IPS-NIHi11 (cell line): ENCODE measurements around the gene SH2D3C.

Experiments used
- DNase-seq: peaks from one replicate; pipeline ENCODE4 v3.0.0; 2012; ENCODE audit warnings: mixed read lengths, low spot score

Gene SH2D3C, protein sequence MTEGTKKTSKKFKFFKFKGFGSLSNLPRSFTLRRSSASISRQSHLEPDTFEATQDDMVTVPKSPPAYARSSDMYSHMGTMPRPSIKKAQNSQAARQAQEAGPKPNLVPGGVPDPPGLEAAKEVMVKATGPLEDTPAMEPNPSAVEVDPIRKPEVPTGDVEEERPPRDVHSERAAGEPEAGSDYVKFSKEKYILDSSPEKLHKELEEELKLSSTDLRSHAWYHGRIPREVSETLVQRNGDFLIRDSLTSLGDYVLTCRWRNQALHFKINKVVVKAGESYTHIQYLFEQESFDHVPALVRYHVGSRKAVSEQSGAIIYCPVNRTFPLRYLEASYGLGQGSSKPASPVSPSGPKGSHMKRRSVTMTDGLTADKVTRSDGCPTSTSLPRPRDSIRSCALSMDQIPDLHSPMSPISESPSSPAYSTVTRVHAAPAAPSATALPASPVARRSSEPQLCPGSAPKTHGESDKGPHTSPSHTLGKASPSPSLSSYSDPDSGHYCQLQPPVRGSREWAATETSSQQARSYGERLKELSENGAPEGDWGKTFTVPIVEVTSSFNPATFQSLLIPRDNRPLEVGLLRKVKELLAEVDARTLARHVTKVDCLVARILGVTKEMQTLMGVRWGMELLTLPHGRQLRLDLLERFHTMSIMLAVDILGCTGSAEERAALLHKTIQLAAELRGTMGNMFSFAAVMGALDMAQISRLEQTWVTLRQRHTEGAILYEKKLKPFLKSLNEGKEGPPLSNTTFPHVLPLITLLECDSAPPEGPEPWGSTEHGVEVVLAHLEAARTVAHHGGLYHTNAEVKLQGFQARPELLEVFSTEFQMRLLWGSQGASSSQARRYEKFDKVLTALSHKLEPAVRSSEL

GRCh38 chr9:127778280-127779135 lies at the start of gene SH2D3C:
SH2D3C (minus strand) TSS chr9:127778666; CDS start chr9:127778627, 39 bp downstream.
- no peak for DNase-seq

DNA sequence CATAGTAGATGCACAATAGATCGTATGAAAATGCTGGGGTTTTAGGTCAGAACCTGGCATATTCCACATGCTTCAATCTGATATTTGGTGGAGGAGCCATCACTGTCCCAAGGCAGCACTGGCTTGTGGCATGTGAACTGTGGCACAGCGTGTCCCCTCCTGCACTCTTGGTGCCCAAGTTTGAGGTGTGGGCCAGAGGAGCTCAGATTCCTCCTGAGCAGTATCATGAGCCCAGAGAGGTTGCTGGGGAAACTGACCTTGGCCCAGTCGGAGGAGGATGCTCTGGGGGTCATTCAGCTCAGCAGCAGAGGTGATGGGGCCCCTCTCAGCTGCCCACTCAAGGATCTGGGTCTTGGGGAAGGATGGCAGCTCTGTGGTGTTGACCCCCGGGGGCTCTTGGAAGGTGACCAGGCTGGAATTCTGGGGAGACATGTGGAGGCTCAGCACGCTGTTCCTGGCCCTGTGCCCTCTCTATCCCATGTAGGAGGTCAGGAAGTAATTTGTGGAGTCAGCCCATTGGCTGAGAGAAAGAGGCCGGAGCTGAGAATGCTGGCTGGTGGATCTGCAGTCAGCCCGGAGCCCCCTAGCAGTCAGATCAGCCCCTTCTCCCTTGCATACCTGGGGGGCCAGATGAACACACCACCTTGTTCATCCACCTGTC lies 47.9 kb upstream of the SH2D3C start:
- DNase-seq = no peak

DNA sequence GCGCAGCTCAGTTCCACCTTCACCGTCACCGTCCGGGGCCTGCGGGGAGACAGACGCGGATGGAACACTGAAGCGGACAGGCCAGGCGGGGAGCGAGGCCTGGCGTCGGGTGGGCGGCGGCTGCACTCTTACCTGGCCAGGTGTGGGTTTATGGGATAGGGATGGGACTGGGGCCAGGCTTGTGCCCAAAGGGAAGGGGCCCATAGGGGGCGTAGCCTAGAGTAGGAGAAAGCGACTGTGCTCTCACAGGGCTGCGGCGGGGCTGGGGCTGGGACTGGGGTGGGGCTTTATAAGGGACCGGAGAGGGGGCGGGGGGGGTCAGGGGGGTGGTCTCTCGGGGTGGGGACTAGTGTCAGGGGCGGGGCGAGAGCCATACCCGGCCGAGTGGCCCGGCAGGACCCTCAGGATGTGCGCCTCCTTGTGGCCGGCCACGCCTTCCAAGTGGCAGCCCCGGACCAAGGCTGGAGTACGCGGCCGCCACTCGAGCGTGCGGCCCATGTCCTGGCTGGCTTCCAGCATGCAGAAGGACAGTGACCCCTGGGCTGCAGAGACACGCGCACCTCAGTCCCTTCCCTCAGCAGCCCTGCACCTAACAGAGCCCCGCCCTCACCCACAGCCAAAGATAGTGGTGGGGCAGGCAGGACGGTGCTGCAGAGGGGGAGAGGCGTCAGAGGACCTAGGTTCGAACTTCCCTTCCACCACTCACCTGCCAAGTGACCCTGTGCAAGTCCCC lies 47.0 kb upstream of the SH2D3C start:
- DNase-seq = peak; percentile 89

- no peak for DNase-seq
Measured at GRCh38 chr9:127822108-127822507, 43.6 kb upstream of the SH2D3C start.

DNA sequence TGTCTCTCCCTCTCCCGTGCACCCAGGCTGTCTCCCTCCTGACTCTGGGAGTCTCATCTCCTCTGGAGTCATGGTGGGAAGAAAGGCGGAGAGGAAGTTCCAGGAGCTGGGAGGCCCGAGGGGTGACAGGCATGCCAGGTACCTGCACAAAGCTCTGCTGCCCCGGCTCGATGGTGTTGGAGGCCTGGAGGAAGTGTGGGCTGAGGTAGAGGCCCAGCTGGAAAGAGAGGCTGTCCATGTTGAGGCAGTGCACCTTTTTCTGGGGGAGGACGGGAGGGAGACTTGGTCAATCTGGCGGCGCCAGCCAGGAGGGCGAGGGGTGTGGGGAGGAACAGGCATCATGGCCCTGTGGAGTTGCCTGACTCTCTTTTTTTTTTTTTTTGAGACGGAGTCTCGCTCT lies 40.1 kb upstream of the SH2D3C start:
- no peak for DNase-seq

- DNase-seq = no peak
Measured at GRCh38 chr9:127817881-127818434, 39.5 kb upstream of the SH2D3C start.

- DNase-seq = no peak
Measured at GRCh38 chr9:127816728-127817127, 38.3 kb upstream of the SH2D3C start.

DNA sequence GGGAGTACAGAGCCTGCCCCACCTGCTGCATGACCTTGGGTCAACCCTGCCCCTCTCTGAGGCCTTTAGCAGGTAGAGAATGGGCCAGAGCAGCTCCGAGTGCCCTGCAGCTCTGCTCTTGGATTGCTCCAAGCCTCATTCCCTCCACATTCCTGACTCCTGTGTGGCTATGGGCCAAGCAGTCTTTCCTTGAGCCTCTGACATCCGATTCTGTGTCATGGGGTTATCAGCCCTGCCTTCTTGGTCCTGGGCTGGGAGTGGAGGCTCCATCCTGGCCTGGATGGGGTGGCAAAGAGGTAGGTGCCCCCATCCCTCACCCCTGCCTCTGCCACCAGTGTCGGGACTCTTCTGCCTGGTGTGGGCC lies 37.9 kb upstream of the SH2D3C start:
- no peak for DNase-seq

GRCh38 chr9:127815512-127816361 lies 37.3 kb upstream of the SH2D3C start:
- DNase-seq = no peak

DNA sequence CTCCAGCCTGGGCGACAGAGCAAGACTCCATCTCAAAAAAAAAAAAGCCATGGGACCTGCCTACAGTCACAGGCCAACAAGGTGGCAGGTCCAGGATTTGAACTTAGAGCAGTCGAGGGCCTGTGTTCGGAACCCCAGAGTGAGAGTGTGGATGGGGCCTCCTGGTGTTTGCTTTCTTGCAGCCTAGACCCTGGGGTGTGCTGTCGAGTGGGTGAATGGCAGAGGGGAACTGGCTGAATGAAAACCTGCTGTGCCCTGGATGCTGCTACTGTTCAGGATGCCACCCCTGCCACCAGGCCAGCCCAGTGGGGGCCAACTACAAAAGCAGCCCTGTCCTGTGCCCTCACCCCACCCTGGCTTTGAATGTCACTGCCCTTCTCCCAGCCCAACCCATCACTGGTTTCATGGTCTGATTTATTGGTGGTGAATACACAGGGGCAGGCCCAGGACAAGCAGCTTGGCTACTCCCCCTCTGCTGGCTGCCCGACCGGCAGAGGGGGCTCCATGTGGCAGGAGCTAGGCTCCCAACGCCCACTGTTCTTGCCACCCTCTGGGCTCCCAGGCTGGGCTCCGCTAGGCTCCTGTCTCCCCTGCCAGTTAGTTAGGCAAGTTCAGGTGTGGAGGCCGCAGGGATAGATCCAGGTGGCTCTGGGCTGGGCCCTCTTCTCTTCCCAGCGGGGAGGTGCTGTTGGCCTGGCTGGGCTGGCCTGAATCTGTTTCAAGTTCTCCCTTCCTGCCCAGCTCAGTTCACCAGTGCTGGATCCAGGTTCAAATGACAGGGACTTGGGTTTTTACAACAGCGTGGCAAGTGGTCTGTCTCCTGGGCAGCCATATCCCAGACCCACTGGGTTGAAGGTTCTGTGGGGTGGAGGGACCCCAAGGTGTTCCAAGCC lies 36.4 kb upstream of the SH2D3C start:
- DNase-seq = no peak

DNA sequence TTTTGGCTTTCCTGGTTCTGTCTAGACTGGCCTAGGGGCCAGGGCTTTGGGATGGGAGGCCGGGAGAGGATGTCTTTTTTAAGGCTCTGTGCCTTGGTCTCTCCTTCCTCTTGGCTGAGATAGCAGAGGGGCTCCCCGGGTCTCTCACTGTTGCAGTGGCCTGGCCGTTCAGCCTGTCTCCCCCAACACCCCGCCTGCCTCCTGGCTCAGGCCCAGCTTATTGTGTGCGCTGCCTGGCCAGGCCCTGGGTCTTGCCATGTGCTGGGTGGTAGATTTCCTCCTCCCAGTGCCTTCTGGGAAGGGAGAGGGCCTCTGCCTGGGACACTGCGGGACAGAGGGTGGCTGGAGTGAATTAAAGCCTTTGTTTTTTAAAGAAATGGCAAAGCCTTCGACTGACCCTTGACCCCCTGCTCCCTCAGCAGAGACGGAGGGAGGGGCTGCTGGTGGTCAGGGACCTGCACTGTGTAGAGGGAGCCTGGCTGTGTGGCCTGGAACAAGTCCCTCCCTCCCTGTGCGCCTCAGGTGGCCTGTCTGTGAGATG lies 35.3 kb upstream of the SH2D3C start:
- no peak for DNase-seq

- no peak for DNase-seq
Measured at GRCh38 chr9:127812936-127813675, 34.6 kb upstream of the SH2D3C start.

DNA sequence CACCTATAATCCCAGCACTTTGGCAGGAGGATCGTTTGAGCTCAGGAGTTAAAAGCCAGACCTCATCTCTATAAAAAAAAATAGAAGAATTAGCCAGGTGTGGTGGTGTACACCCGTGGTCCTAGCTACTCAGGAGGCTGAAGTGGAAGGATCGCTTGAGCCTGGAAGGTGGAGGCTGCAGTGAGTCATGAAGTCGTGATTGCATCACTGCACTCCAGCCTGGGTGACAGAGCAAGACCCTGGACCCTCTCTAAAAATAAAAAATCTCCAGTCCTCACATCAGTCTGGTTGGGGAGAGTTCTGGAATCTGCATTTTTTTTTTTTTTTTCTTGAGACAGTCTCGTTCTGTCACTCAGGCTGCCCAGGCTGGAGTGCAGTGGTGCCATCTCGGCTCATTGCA lies 33.5 kb upstream of the SH2D3C start:
- DNase-seq = no peak

- DNase-seq = no peak
Measured at GRCh38 chr9:127810378-127811187, 32.1 kb upstream of the SH2D3C start.

DNA sequence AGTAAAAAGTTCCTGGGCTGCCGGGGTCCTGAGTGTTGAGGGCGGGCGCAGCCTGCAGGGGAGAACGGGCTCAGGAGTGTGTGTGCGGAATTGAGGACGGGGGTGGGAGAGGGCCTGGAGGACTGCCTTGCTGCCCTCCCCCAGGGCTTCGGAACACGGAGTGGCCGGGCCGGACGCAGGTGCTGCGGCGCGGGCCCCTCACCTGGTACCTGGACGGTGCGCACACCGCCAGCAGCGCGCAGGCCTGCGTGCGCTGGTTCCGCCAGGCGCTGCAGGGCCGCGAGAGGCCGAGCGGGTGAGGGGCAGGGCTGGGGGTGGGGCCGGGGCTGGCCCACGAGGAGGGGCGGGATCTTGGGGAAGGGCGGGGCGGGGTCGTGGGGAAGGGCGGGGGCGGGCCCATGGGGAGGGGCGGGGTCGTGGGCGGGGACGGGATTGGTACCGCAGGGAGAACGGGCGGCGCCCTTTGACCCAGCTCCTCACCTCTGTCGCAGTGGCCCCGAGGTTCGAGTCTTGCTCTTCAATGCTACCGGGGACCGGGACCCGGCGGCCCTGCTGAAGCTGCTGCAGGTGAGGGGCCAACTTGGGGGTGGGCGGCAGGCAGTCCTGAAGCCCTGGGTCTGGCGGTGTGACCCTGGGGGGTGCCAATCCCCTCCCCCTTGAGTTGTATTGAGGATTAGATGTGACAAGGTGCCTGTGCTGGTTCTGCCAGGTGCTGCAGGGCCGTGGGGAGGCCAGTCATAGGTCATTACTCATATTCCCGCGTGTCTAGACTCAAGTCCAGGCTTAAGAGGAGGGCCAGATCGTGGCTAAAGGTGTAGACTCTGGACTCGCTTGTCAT lies 31.3 kb upstream of the SH2D3C start:
- DNase-seq = peak; percentile 94

GRCh38 chr9:127809002-127809539 lies 30.6 kb upstream of the SH2D3C start:
- no peak for DNase-seq
